Naive thymus-derived CD8-positive, alpha-beta T cell (primary cell): ENCODE measurements around the gene CDPF1. TPM values are rescaled to one million over a fixed set of nuclear protein-coding genes. Genes with fewer than 3 reads are reported as not detected.

Source experiments
- ATAC-seq, 2 donors: fragments of 150-1000 bp; cut with Tn5 transposase in 1 of 2; sonication (Bioruptor Pico), chemical (Tn5 transposase) in 1 of 2; 1 replicate in 1 of 2; 2 replicates in 1 of 2; pipeline ENCODE4 v1.10.0; 2021; ENCODE audit warnings: mild to moderate bottlenecking in 2 of 2, moderate library complexity in 2 of 2
- POLR2A ChIA-PET: fragments of 350-600 bp; sonication (Branson Sonifier 250); formaldehyde crosslinking; loops from one replicate; lab custom pipeline; 2021; ENCODE audit warnings: antibody characterized with exemption; lab: Charles Lee
- DNase-seq, 10 donors: peaks; one replicate each; pipeline versions ENCODE4 v3.0.0 to v3.0.0-alpha.2; 2020 to 2022
- H3K27ac Mint-ChIP-seq, 10 donors: one replicate each; pipeline ENCODE4 v1.8.0; 2020 to 2022; ENCODE audit warnings: mild to moderate bottlenecking in 10 of 10, mixed read lengths in 10 of 10, moderate library complexity in 4 of 10, inconsistent platforms in 1 of 10
- H3K27me3 Mint-ChIP-seq, 5 donors: one replicate each; pipeline ENCODE4 v1.8.0; 2021 to 2022; ENCODE audit warnings: mixed read lengths in 5 of 5
- H3K36me3 Mint-ChIP-seq, 3 donors: one replicate each; pipeline ENCODE4 v1.8.0; 2020 to 2022; ENCODE audit warnings: mixed read lengths in 3 of 3, mild to moderate bottlenecking in 2 of 3, inconsistent platforms in 1 of 3
- H3K4me1 Mint-ChIP-seq, 4 donors: one replicate each; pipeline ENCODE4 v1.8.0; 2021 to 2022; ENCODE audit warnings: mixed read lengths in 4 of 4
- H3K4me3 Mint-ChIP-seq, 10 donors: one replicate each; pipeline ENCODE4 v1.8.0; 2020 to 2022; ENCODE audit warnings: mild to moderate bottlenecking in 10 of 10, mixed read lengths in 10 of 10, moderate library complexity in 6 of 10, inconsistent platforms in 1 of 10
- H3K9me3 Mint-ChIP-seq, 9 donors: one replicate each; pipeline ENCODE4 v1.8.0; 2020 to 2022; ENCODE audit warnings: mixed read lengths in 9 of 9, mild to moderate bottlenecking in 3 of 9, inconsistent platforms in 1 of 9, moderate library complexity in 1 of 9
- polyA plus RNA-seq, 3 donors: library from polyadenylated mRNA; unstranded; fragments of 300-500 nt; fragmentation: Illumina TruSeq; gene quantifications; one replicate each; pipeline ENCODE4 v1.2.3, GENCODE V29; 2021
- total RNA-seq, 8 experiments: library from RNA in 2 of 8; stranded (reverse) in 2 of 8; gene quantifications; one replicate each; pipeline ENCODE4 v1.2.3 and lab custom pipeline; 2021 to 2026

Gene CDPF1
- total and polyA plus RNA-seq, 5 experiments from 2014 or later, result 11.1 to 29.3 (median 22.9) TPM

- H3K4me3 Mint-ChIP-seq, result peak overlapping the region in 1 of 10 donors; percentile 82
These were observed 41.0 kb upstream of the CDPF1 start for GRCh38 chr22:46290843-46291785.

GRCh38 chr22:46290121-46290842, 40.2 kb upstream of the CDPF1 start:
- POLR2A ChIA-PET, result interaction anchor here (1.6 kb wide), 1 partner anchor 40 kb away, joined by 3 read pairs; the partner anchor contains the start of gene CDPF1
- H3K9me3 Mint-ChIP-seq, result no peaks in the 10 kb centered on the region
- H3K27ac Mint-ChIP-seq, result peak overlapping the region in 3 of 10 donors; percentile 82 to 95 (median 94)
- peaks cover 11 to 59% (median 25%) of the 10 kb centered on the region in 4 donors for H3K4me1 Mint-ChIP-seq
- no peaks in the 10 kb centered on the region for H3K27me3 Mint-ChIP-seq
- peak overlapping the region in 3 of 10 donors; percentile 29 to 82 (median 34) for H3K4me3 Mint-ChIP-seq
- peaks cover 0 to 19% (median 9%) of the 10 kb centered on the region in 3 donors for H3K36me3 Mint-ChIP-seq
- ATAC-seq (no peak), DNase-seq (peak in 1 of 10 donors; percentile 50)

More at GRCh38 chr22:46290843-46291785, 41.0 kb upstream of the CDPF1 start:
- Mint-ChIP-seq H3K4me1 (peaks cover 14 to 67% (median 33%) of the 10 kb centered on the region in 4 donors), H3K9me3 (no peaks in the 10 kb centered on the region), H3K36me3 (peaks cover 0 to 13% (median 7%) of the 10 kb centered on the region in 3 donors), H3K27me3 (no peaks in the 10 kb centered on the region), H3K27ac (peak overlapping the region in 3 of 10 donors; percentile 67 to 95 (median 94))
- DNase-seq (peak in 1 of 10 donors; percentile 8), ATAC-seq (no peak)
- POLR2A ChIA-PET, result no interaction called here

GRCh38 chr22:46289244-46289891, 39.3 kb upstream of the CDPF1 start:
- H3K9me3 Mint-ChIP-seq, result no peaks in the 10 kb centered on the region
- POLR2A ChIA-PET, result interaction anchor here (1.6 kb wide), 1 partner anchor 39 kb away, joined by 3 read pairs; the partner anchor contains the start of gene CDPF1
- ATAC-seq (no peak), DNase-seq (peak in 2 of 10 donors; percentile 48 to 53)
- H3K4me1 Mint-ChIP-seq, result peaks cover 11 to 54% (median 21%) of the 10 kb centered on the region in 4 donors
- peaks cover 0 to 25% (median 12%) of the 10 kb centered on the region in 3 donors for H3K36me3 Mint-ChIP-seq
- H3K27ac Mint-ChIP-seq, result peak overlapping the region in 2 of 10 donors; percentile 92 to 95
- no peaks in the 10 kb centered on the region for H3K27me3 Mint-ChIP-seq
- peak overlapping the region in 1 of 10 donors; percentile 82 for H3K4me3 Mint-ChIP-seq

- Mint-ChIP-seq H3K4me3 (peak overlapping the region in 1 of 10 donors; percentile 74), H3K4me1 (peaks cover 11 to 51% (median 20%) of the 10 kb centered on the region in 4 donors), H3K36me3 (peaks cover 0 to 31% (median 12%) of the 10 kb centered on the region in 3 donors), H3K9me3 (no peaks in the 10 kb centered on the region), H3K27ac (peak overlapping the region in 3 of 10 donors; percentile 48 to 95 (median 67)), H3K27me3 (no peaks in the 10 kb centered on the region)
- ATAC-seq (no peak), DNase-seq (peak in 1 of 10 donors; percentile 22)
- POLR2A ChIA-PET, result interaction anchor here (1.6 kb wide), 1 partner anchor 38 kb away, joined by 3 read pairs; the partner anchor contains the start of gene CDPF1
These were observed 38.8 kb upstream of the CDPF1 start for GRCh38 chr22:46288846-46289243.

DNA sequence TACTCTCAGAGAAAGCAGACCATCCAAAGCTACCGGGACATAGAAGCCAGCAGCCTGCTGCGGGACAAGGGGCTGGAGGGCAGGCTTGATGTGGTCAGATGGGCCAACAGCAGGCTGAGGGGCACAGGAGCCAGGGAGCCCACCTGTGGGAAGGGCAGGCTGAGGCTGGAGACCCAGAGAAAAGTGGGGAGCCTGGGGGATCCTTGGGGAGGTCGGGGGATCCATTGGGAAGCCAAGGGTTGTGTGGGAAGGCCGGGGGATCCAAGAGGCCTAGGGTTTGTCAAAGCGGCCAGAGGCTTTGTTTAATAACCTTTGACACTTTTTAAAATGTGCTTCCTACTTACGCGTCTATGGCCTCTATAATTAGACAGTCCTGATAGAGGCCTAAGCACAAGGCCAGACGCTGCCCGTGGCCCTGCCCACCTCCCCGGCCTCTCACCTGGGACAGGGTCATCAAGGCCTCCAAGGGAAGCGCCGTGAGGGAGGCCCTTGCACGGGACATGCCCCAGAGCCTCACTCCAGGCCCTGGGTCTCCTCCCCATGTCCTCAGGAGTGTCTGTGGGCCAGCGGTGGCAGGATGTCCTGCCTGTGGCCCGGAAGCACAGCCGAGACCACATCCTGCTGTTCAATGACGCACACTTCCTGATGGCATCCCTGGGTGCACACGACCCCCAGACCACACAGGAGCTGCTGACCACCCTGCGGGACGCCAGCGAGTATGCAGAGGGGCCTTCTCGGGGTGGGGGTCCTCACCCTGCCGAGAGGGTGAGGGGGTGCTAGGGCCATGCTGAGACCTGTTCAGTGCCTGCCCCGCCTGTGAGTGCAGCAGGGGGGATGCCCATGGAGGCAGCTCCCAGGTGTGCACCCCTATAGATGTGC, 38.0 kb upstream of the CDPF1 start:
- POLR2A ChIA-PET, result interaction anchor here (2.2 kb wide), 1 partner anchor 8 kb away, joined by 7 read pairs; the partner anchor contains the start of gene GTSE1
- Mint-ChIP-seq H3K4me3 (peak overlapping the region in 6 of 10 donors; percentile 18 to 74 (median 56)), H3K4me1 (peaks cover 8 to 44% (median 17%) of the 10 kb centered on the region in 4 donors), H3K27me3 (no peaks in the 10 kb centered on the region), H3K36me3 (peaks cover 0 to 34% (median 12%) of the 10 kb centered on the region in 3 donors), H3K9me3 (no peaks in the 10 kb centered on the region), H3K27ac (peak overlapping the region in 5 of 10 donors; percentile 53 to 95 (median 67))
- DNase-seq (peak in 2 of 10 donors; percentile 39 to 61), ATAC-seq (peak in 1 of 2 donors; percentile 23)

DNA sequence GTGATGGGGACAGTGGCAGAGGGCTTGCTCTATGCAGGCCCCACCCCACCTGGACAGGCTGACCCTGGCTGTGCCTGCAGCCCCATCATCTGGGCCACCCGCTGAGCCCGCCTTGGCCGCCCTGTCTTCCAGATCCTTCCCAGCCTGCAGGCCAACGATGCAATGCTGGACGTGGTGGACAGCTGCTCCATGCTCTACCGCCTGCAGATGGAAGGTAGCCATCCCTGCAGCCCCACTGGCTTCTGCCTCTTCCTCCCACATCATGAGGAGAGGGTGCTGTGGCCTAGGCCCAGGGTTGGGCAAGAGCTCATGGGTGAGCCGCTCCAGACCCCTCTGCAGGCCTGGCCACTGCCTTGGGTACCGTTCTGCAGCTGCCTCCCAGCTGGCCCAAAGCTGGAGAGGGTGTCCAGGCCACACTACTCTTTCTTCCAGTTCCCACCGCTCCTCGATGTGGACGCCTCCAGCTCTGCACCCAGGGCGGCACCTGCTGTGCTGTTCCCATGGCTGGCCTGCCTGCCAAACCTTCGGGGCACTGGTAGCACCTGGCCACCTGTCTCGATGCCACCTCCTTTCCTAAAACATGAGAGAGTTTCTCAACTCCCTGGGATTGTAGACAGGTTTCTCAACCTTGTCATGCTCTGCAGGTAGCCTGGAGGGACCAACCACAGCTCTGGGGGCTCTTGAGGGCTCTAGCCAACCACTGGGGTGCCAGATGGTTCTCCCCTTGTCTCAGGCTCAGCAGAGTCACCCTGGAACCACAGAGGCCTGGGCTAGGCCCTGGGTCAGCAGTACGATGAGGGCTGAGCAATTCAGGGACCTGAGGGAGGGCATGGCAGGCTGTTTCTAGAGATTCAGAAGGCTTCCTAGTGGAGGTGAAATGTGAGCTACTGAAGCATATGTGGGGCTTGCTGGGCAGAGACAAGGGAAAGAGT, 37.1 kb upstream of the CDPF1 start:
- ATAC-seq (no peak), DNase-seq (peak in 1 of 10 donors; percentile 58)
- no peaks in the 10 kb centered on the region for H3K9me3 Mint-ChIP-seq
- peaks cover 0 to 30% (median 7%) of the 10 kb centered on the region in 3 donors for H3K36me3 Mint-ChIP-seq
- no peaks in the 10 kb centered on the region for H3K27me3 Mint-ChIP-seq
- peak overlapping the region in 6 of 10 donors; percentile 40 to 95 (median 62) for H3K27ac Mint-ChIP-seq
- POLR2A ChIA-PET, result interaction anchor here (0.6 to 2.2 kb wide), 2 partner anchors 9 to 10 kb away, joined by 6 to 7 read pairs; partner anchors contain the start of gene GTSE1
- peaks cover 8 to 36% (median 13%) of the 10 kb centered on the region in 4 donors for H3K4me1 Mint-ChIP-seq
- H3K4me3 Mint-ChIP-seq, result peak overlapping the region in 7 of 10 donors; percentile 18 to 74 (median 53)

DNA sequence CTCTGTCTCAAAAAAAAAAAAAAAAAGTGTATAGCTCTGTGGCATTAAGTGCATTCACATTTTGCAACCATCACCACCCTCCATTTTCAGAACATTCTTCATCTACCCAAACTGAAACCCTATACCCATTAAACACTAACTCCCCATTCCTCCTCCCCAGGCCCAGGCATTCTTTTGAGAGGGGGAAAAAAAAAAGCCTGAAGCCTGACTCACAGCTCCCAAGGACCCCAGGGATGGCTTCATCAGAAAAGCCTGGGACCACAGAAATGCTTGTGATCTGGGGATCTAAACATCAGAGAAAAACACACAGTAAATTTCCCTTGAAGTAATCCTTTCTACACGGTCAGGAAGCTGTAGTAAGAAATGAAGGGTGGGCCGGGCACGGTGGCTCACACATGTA, 35.9 kb upstream of the CDPF1 start:
- peak overlapping the region in 4 of 10 donors; percentile 24 to 71 (median 49) for H3K27ac Mint-ChIP-seq
- peaks cover 0 to 38% (median 9%) of the 10 kb centered on the region in 3 donors for H3K36me3 Mint-ChIP-seq
- no peak for ATAC-seq
- H3K9me3 Mint-ChIP-seq, result no peaks in the 10 kb centered on the region
- H3K4me3 Mint-ChIP-seq, result no peak overlapping the region
- H3K27me3 Mint-ChIP-seq, result no peaks in the 10 kb centered on the region
- H3K4me1 Mint-ChIP-seq, result peaks cover 8 to 33% (median 13%) of the 10 kb centered on the region in 4 donors
- POLR2A ChIA-PET, result interaction anchor here (2.2 kb wide), 1 partner anchor 10 kb away, joined by 7 read pairs; the partner anchor contains the start of gene GTSE1
- no peak for DNase-seq

DNA sequence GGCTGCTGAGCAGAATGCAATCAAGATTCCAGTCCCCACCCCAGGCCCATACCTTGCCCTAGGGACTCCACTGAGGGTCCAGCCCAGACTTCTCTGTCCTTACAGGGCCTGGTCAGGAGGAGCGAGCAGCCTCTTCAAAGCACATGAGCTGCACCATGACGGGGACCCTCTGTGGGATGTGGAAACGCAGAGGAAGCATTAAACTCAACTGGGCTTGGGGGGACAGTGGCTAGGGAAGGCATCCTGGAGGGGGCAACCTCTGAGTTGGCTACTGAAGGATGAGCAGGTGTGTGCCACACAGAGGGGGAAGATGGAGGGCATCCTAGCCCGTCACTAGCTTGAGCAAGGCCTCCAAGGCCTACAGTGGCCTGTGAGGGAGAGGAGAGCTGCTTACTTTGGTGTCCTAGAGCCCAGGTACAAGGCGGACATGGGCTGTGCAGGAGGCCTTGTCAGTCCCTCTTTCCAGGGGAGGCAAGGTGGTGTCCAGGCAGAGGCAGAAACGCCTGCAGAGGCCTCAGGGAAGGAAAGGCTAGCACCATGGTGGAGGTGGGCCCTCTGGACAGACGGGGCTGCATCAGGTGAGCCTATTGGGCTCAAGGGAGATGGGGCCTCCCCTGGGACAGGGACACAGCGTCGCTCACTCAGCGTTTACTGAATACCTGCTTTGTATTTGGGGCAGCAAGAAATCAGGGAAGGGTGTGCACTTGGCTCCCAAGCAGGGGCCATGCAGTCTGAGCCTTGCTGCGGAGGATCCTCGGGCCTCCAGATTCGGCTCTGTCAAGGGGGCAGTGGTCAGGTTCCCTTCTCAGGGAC, 32.0 kb upstream of the CDPF1 start:
- POLR2A ChIA-PET, result no interaction called here
- peaks cover 0 to 62% (median 15%) of the 10 kb centered on the region in 3 donors for H3K36me3 Mint-ChIP-seq
- H3K4me3 Mint-ChIP-seq, result peak overlapping the region in 2 of 10 donors; percentile 66 to 81
- no peaks in the 10 kb centered on the region for H3K27me3 Mint-ChIP-seq
- no peak for ATAC-seq
- peaks cover 0 to 11% (median under 1%) of the 10 kb centered on the region in 4 donors for H3K4me1 Mint-ChIP-seq
- peak in 1 of 10 donors; percentile 59 for DNase-seq
- H3K9me3 Mint-ChIP-seq, result no peaks in the 10 kb centered on the region
- H3K27ac Mint-ChIP-seq, result peak overlapping the region in 4 of 10 donors; percentile 63 to 93 (median 72)

- Mint-ChIP-seq H3K4me1 (peaks cover 0 to 12% (median 1%) of the 10 kb centered on the region in 4 donors), H3K9me3 (no peaks in the 10 kb centered on the region), H3K4me3 (peak overlapping the region in 2 of 10 donors; percentile 66 to 81), H3K27me3 (no peaks in the 10 kb centered on the region), H3K27ac (peak overlapping the region in 4 of 10 donors; percentile 9 to 93 (median 74)), H3K36me3 (peaks cover 0 to 65% (median 17%) of the 10 kb centered on the region in 3 donors)
- peak in 1 of 2 donors; percentile 14 for ATAC-seq
- POLR2A ChIA-PET, result no interaction called here
- DNase-seq, result peak in 2 of 10 donors; percentile 16 to 57
These were observed 31.0 kb upstream of the CDPF1 start for GRCh38 chr22:46280999-46281623.
